GM19025 (cell line): Measurements from ENCODE around the gene EXT2.

ENCODE experiments used
- ATAC-seq: cut with Tn5 transposase; IDR thresholded peaks from one replicate; pipeline ENCODE4 v1.9.1; 2021; ENCODE audit warnings: mild to moderate bottlenecking, low read depth, moderate library complexity; ENCODE audit not compliant: unreplicated experiment

Gene EXT2

DNA sequence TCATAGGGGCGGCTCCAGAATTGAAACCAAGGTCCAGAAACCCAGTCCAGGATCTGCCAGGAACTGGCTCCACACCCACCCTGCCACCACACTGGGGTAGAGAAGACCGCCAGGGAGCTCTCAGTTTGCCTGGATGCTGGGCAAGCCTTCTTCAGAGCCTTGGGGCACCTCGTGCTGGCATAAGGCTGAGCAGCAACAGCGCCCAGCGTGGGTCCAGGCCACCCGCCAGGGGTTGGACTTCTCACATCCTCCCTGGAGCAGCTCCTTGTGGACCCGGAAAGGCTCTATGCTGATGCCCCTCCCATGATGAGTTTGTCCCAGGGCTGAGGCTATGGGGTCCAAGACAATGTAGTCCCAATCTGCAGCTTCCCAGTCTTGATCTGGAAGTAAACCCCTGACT, 184.8 kb downstream of the EXT2 start:
- ATAC-seq, result no peak

DNA sequence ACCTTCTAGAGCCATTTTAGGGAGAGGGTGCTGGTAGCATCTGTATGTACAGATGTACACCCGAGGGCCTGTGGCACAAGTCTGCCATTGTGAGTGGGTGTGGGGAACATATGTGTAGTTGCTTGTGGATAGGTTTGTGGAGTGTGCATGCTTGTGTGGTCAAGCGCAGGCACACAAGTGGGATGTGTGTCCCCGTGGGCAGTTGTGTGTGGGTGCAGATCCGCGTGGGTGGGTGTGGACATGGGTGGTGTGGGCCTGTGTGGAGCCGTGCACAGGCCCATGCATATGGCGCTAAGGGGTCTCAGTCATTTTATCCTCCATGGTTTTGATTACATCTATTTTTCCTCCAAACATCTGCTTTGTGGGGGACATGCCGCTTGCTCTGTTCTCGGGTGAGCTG, 185.7 kb downstream of the EXT2 start:
- no peak for ATAC-seq

DNA sequence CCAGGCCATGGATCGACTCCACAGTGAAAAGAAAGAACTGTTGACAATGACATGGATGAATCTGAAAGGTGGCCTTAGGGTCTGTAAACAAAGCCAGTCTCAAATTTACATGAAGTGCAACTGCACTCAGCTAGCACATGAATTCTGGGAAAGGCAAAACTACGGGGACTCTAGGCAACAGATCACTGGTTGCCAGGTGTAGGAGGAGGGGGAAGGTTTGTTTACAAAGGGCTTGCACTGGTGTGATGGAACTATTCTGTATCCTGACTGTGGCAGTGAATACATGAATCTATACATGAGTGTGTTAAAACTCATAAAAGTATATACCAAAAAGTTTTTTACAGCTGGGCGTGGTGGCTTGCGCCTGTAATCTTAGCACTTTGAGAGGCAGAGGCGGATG, 187.1 kb downstream of the EXT2 start:
- no peak for ATAC-seq

DNA sequence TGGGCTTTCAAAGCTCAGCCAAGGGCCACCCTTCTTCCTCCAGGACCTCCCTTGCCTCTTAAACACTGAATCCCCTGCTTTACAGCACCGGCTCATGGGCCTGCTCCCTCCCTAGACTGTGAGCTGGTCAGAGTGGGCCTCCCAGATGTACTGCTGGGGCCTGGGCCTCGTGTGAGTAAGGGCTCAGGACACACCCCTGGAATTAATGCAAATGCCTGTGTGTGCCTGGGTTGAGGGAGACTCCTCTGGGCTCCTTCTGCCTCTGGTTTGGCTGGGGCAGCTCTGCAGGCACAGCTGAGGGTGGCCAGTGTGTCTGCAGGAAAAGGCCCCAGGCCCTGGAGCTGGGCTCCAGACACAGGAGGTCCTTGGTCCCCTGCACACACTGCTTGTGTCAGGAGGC, 190.3 kb downstream of the EXT2 start:
- no peak for ATAC-seq

DNA sequence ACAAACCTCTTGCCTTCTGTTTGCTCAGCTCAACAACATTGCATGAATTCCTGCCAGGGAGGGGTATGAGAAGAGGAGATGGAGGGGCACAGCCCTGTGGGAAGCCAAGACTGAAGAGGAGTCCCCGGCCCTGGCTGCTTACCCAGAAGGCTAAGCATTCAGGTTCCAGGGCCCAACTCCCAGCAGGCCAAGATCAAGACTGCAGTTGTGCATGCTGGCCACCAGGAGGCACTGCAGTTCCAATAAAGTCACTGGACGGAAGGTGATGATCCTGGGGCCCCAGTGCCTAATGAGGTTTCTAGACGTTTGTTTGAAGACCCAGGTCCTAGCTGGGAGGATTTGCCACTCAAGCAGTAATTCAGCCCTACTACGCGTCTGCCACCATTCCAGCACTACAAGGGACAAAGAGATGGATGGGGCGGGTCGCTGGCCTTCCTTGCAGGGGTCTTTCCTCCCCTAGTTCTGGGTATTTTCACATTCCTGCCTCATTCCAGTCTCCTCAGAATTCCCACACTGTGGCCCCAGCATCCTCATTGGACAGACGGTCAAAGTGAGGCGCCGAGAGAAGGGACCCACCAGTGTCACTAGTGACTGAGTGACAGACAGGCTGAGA, 190.9 kb downstream of the EXT2 start:
- no peak for ATAC-seq

DNA sequence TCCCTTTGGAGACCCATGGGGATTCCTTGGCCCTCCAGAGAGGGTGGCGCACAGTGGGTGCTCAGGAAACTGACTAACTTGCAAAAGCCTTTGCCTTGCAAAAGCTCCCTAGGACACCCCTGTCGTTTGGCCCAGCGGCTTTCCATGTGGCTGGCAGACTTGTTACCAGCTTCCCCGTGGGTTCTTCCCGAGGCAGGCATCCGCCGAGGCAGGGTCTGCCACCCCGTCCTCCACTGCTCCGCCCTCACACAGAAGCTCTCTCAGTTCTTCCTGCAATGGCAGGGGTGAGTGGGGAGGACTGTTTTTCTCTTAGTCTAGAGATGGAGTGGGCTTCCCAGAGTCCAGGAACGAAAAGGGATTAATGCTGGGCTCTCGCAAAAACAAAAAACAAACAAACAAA, 191.4 kb downstream of the EXT2 start:
- no peak for ATAC-seq

DNA sequence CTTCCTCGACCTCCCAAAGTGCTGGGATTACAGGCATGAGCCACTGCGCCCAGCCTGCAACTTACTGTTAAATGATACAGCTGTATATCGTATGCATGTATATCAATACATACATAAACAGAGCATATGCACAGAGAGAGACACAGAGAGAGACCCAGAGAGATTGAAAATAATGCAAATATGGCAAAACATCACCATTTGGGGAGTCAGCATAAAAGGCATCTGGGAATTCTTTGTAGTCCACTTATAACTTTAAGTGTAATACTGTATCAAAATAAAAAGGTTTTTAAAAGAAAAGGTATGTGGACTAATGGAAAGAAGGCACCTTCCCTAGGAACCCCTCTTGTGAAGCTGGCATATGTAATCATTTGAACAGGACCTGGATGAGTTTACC, 192.7 kb downstream of the EXT2 start:
- ATAC-seq, result no peak

DNA sequence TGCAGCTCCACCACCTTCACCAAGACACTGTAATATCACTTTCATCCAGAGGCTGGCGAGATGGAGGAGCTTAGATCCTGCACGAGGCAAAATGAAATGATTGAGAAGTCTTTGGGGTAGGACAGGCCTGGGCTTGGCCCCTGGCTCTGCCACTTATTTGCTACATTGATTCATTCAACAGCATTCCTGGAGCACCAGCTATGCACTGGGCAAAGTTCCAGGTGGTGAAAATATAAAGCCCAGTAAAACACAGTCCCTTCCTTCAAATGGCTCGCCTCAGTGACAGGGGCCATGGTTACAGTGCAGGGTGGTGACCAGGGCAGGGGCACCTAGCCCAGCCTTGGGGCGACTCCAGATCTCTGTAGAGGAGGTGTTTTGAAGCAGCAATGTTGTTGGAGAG, 194.7 kb downstream of the EXT2 start:
- no peak for ATAC-seq
